HepG2 (cell line): ENCODE data around the gene TAF8. TPM values are rescaled to one million over a fixed set of nuclear protein-coding genes. Genes with fewer than 3 reads are reported as not detected.

Experiments
- ARID5B ChIP-seq: IDR thresholded peaks from 2 replicates; pipeline ENCODE4 v1.4.0; 2020; ENCODE audit warnings: mild to moderate bottlenecking, missing genetic modification reagents
- HMGXB4 ChIP-seq, 2 experiments: sonication (generic) in 1 of 2; formaldehyde crosslinking in 1 of 2; IDR thresholded peaks; 2 replicates each; pipeline versions ENCODE4 v1.4.0 to v1.6.1; 2018 to 2020; ENCODE audit warnings: missing genetic modification reagents in 2 of 2, borderline replicate concordance in 1 of 2, low read depth in 1 of 2, mild to moderate bottlenecking in 1 of 2, missing biosample characterization in 1 of 2
- HNRNPK ChIP-seq: fragments of 200-400 bp; formaldehyde crosslinking; IDR thresholded peaks from 2 replicates; pipeline ENCODE4 v1.6.1; 2018; ENCODE audit warnings: low read length, low read depth, moderate library complexity, mild to moderate bottlenecking; ENCODE audit not compliant: poor library complexity, severe bottlenecking
- NR2F1 ChIP-seq, 2 experiments: fragments of 450-650 bp in 1 of 2; formaldehyde crosslinking in 1 of 2; IDR thresholded peaks; 2 replicates each; pipeline versions ENCODE4 v1.5.0 to v1.6.1; 2016 to 2020; ENCODE audit warnings: mild to moderate bottlenecking in 1 of 2, missing compliant biosample characterization in 1 of 2, missing genetic modification reagents in 1 of 2, moderate library complexity in 1 of 2
- NR2F6 ChIP-seq, 2 experiments: IDR thresholded peaks; 2 replicates each; pipeline ENCODE4 v1.6.1; 2016; ENCODE audit warnings: antibody characterized with exemption in 1 of 2, mild to moderate bottlenecking in 1 of 2
- RERE ChIP-seq: IDR thresholded peaks from 2 replicates; pipeline ENCODE4 v1.6.1; 2016; ENCODE audit warnings: low read depth, missing genetic modification reagents, missing compliant biosample characterization
- XRCC5 ChIP-seq: fragments of 200-400 bp; formaldehyde crosslinking; optimal IDR thresholded peaks from 2 replicates; pipeline ENCODE3; 2017; ENCODE audit warnings: mild to moderate bottlenecking, low read length
- ZNF180 ChIP-seq: sonication (generic); formaldehyde crosslinking; IDR thresholded peaks from 2 replicates; pipeline ENCODE4 v1.4.0; 2020; ENCODE audit warnings: low read depth, missing genetic modification reagents, borderline replicate concordance
- ZNF687 ChIP-seq: sonication (generic); formaldehyde crosslinking; IDR thresholded peaks from 2 replicates; pipeline ENCODE4 v1.5.1; 2020; ENCODE audit warnings: mild to moderate bottlenecking, missing genetic modification reagents, moderate library complexity
- ZNF737 ChIP-seq: sonication (generic); formaldehyde crosslinking; IDR thresholded peaks from 2 replicates; pipeline ENCODE4 v1.5.0; 2020; ENCODE audit warnings: missing genetic modification reagents, mild to moderate bottlenecking, borderline replicate concordance
- polyA plus RNA-seq, 8 experiments: library from polyadenylated mRNA; depleted of rRNA in 3 of 8; stranded (reverse) in 7 of 8; unstranded in 1 of 8; fragments of >200 nt; fragmentation: Illumina TruSeq in 4 of 8; extraction: Trizol in 4 of 8; gene quantifications; 2 replicates each; pipeline versions ENCODE4 v1.2.1 to v1.2.3, GENCODE V29; 2011 to 2016; ENCODE audit warnings: low read depth in 4 of 8, missing spikeins in 1 of 8, mixed read lengths in 1 of 8; ENCODE audit not compliant: insufficient read depth in 1 of 8
- total RNA-seq, 5 experiments: library from RNA; depleted of rRNA; stranded (reverse); fragments of >200 nt; fragmentation: Illumina TruSeq; extraction: Trizol; gene quantifications; 2 replicates each; pipeline ENCODE4 v1.2.3, GENCODE V29; 2016; ENCODE audit warnings: low read depth in 1 of 5

The TAF8 gene
- total and polyA plus RNA-seq, 2 of the 13 experiments (the other 11 are each of a cell fraction or from before 2014, with no cell fraction given), result 25.2 to 25.8 TPM

GRCh38 chr6:42104095-42104803, 53.9 kb downstream of the TAF8 start (continued):
- TF ChIP-seq XRCC5 (peak; percentile 50), HMGXB4 (CRISPR knock-in tag; IDR thresholded peaks at IDR 0.05; ENCODE audit: borderline replicate concordance in 1 of 2, low read depth in 1 of 2) (peak; percentile 44 to 68; a peak in 2 of 4 replicates), ZNF687 (CRISPR knock-in tag) (peak; percentile 39), NR2F1 (CRISPR knock-in tag; IDR thresholded peaks at IDR 0.05) (peak; percentile 84 to 92; a peak in 3 of 4 replicates), NR2F6 (IDR thresholded peaks at IDR 0.05) (peak; percentile 92), NR2F6 (CRISPR knock-in tag; IDR thresholded peaks at IDR 0.05) (peak; percentile 95), HNRNPK (no peak), ZNF737 (CRISPR knock-in tag) (no peak), RERE (CRISPR knock-in tag) (no peak), ZNF180 (no peak), ARID5B (CRISPR knock-in tag) (peak; percentile 41; the same call in 1 of the 2 replicates)
